GM12878 (cell line): ENCODE data around the gene COQ4. TPM values are rescaled to one million over a fixed set of nuclear protein-coding genes. Genes with fewer than 3 reads are reported as not detected.

ENCODE experiments used
- ATAC-seq: fragments of 200-7000 bp; cut with Tn5 transposase; 3 replicates; pipeline ENCODE4 v1.9.1; 2020; ENCODE audit warnings: mild to moderate bottlenecking, moderate library complexity
- BruUV-seq: library from RNA; stranded (reverse); fragments of 400-500 nt; replicated peaks from 2 replicates; lab custom pipeline; 2021; lab: Mats Ljungman, UMichigan
- CTCF ChIA-PET: fragments of 300-600 bp; sonication (Branson Sonifier 250); formaldehyde crosslinking; extraction: SDS; loops from one replicate; lab custom pipeline; 2021; ENCODE audit warnings: inconsistent platforms; lab: Yijun Ruan, JAX
- POLR2A ChIA-PET: fragments of 350-600 bp; formaldehyde crosslinking; extraction: SDS; loops from one replicate; lab custom pipeline; 2021; ENCODE audit warnings: inconsistent platforms; lab: Charles Lee
- RAD21 ChIA-PET: fragments of 300-600 bp; sonication (Branson Sonifier 250); formaldehyde crosslinking; loops from one replicate; lab custom pipeline; 2023; ENCODE audit warnings: antibody characterized with exemption; ENCODE audit not compliant: unreplicated experiment; lab: Charles Lee
- SMC1A ChIA-PET: fragments of 300-600 bp; sonication (Branson Sonifier 250); formaldehyde crosslinking; loops from one replicate; lab custom pipeline; 2023; ENCODE audit not compliant: unreplicated experiment, uncharacterized antibody; lab: Charles Lee
- DNase-seq: peaks from one replicate; pipeline ENCODE4 v3.0.0-alpha.2; 2011; ENCODE audit warnings: low read depth, low spot score
- FAIRE-seq: peaks from 3 replicates; lab custom pipeline; 2011; peaks lifted over from hg19 to GRCh38; lab: Jason Lieb, UNC
- H2AFZ ChIP-seq: 2 replicates; pipeline ENCODE4 v1.6.0; 2011; ENCODE audit warnings: low read depth, low read length, control low read depth; ENCODE audit not compliant: control insufficient read depth
- H3K27ac ChIP-seq: 2 replicates; pipeline ENCODE4 v1.5.1; 2011; ENCODE audit warnings: control low read depth; ENCODE audit not compliant: control insufficient read depth, insufficient read depth
- H3K27me3 ChIP-seq, 2 experiments: replicated peaks in 1 of 2; 2 replicates each; pipeline versions ENCODE4 v1.6.0 to v1.6.1; 2011; ENCODE audit warnings: low read length in 1 of 2; ENCODE audit not compliant: control insufficient read depth in 2 of 2, insufficient read depth in 2 of 2
- H3K36me3 ChIP-seq, 2 experiments: 2 replicates each; pipeline ENCODE4 v1.5.1; 2011; ENCODE audit warnings: low read length in 1 of 2; ENCODE audit not compliant: control insufficient read depth in 2 of 2, insufficient read depth in 2 of 2
- H3K4me1 ChIP-seq: 2 replicates; pipeline ENCODE4 v1.6.1; 2011; ENCODE audit warnings: mild to moderate bottlenecking, low read length, moderate library complexity, mixed read lengths; ENCODE audit not compliant: control insufficient read depth, insufficient read depth
- H3K4me2 ChIP-seq: 2 replicates; pipeline ENCODE4 v1.6.0; 2011; ENCODE audit warnings: control low read depth; ENCODE audit not compliant: control insufficient read depth, insufficient read depth
- H3K4me3 ChIP-seq: fragments of 200-600 bp; sonication (generic); 2 replicates; pipeline ENCODE4 v1.5.1; 2016
- H3K79me2 ChIP-seq: 2 replicates; pipeline ENCODE4 v1.6.0; 2011; ENCODE audit warnings: low read length; ENCODE audit not compliant: control insufficient read depth, insufficient read depth
- H3K9ac ChIP-seq: 2 replicates; pipeline ENCODE4 v1.8.0; 2011; ENCODE audit warnings: low read length, control low read depth, mixed read lengths; ENCODE audit not compliant: control insufficient read depth, insufficient read depth
- H3K9me3 ChIP-seq: replicated peaks from 3 replicates; pipeline ENCODE4 v1.5.1; 2011; ENCODE audit warnings: mild to moderate bottlenecking, low read length; ENCODE audit not compliant: control insufficient read depth, insufficient read depth
- H4K20me1 ChIP-seq: 2 replicates; pipeline ENCODE4 v1.6.0; 2011; ENCODE audit not compliant: control insufficient read depth, insufficient read depth
- ATF7 ChIP-seq: fragments of 450-650 bp; IDR thresholded peaks from 2 replicates; pipeline ENCODE4 v1.6.1; 2016; ENCODE audit warnings: low read depth, mild to moderate bottlenecking
- FOS ChIP-seq: IDR thresholded peaks from 3 replicates; pipeline ENCODE4 v1.6.1; 2011; ENCODE audit warnings: borderline replicate concordance; ENCODE audit not compliant: insufficient read length; ENCODE audit errors: extremely low read depth
- GABPA ChIP-seq: IDR thresholded peaks from 2 replicates; pipeline ENCODE4 v1.6.1; 2014; ENCODE audit warnings: antibody characterized with exemption, low read depth, mild to moderate bottlenecking, inconsistent platforms
- IKZF1 ChIP-seq: fragments of 450-650 bp; conservative IDR thresholded peaks from 2 replicates; pipeline ENCODE4 v1.6.1; 2017; ENCODE audit warnings: antibody characterized with exemption, mild to moderate bottlenecking
- MTA2 ChIP-seq: fragments of 450-650 bp; IDR thresholded peaks from 2 replicates; pipeline ENCODE4 v1.6.1; 2016; ENCODE audit warnings: low read depth, mild to moderate bottlenecking, moderate library complexity
- MXI1 ChIP-seq: fragments of 150-350 bp; IDR thresholded peaks from 2 replicates; pipeline ENCODE4 v1.6.1; 2011; ENCODE audit warnings: low read depth, mild to moderate bottlenecking, inconsistent platforms, low read length, improper control_type of control experiment
- MYC ChIP-seq: IDR thresholded peaks from 2 replicates; pipeline ENCODE4 v1.6.1; 2011; ENCODE audit warnings: mild to moderate bottlenecking, low read length, moderate library complexity, inconsistent platforms; ENCODE audit not compliant: insufficient read depth, insufficient replicate concordance, insufficient read length, severe bottlenecking
- NFYB ChIP-seq: IDR thresholded peaks from 2 replicates; pipeline ENCODE4 v1.6.1; 2011; ENCODE audit warnings: low read depth, mild to moderate bottlenecking, low read length, improper control_type of control experiment, moderate library complexity; ENCODE audit not compliant: insufficient read depth
- NR2F1 ChIP-seq: fragments of 450-650 bp; conservative IDR thresholded peaks from 2 replicates; pipeline ENCODE4 v1.6.1; 2017; ENCODE audit warnings: mild to moderate bottlenecking
- POLR2AphosphoS5 ChIP-seq: IDR thresholded peaks from 2 replicates; pipeline ENCODE4 v1.6.1; 2011; ENCODE audit warnings: mild to moderate bottlenecking, low read length, inconsistent platforms
- TCF12 ChIP-seq: IDR thresholded peaks from 2 replicates; pipeline ENCODE4 v1.6.1; 2011; ENCODE audit warnings: low read depth, mild to moderate bottlenecking, low read length
- TCF3 ChIP-seq: IDR thresholded peaks from 2 replicates; pipeline ENCODE4 v1.6.1; 2012; ENCODE audit warnings: low read depth, mild to moderate bottlenecking, low read length, borderline replicate concordance; ENCODE audit not compliant: insufficient read depth
- YY1 ChIP-seq: IDR thresholded peaks from 2 replicates; pipeline ENCODE4 v1.6.1; 2011; ENCODE audit warnings: low read depth, mild to moderate bottlenecking, low read length
- WGBS: methylation state at CpG from one replicate; pipeline ENCODE4 v1.1.6; 2016; ENCODE audit warnings: low lambda C conversion rate; ENCODE audit not compliant: insufficient replicate concordance, insufficient coverage; ENCODE audit errors: missing lambda C conversion rate; 5-methylcytosine and 5-hydroxymethylcytosine counted together
- in situ Hi-C: fragments of 300-500 bp; cut with MboI; formaldehyde crosslinking; loops from 9 replicates; pipeline ENCODE4 v1.14.3; 2018; ENCODE audit warnings: mixed read lengths
- intact Hi-C: fragments of 100-400 bp; cut with micrococcal nuclease; formaldehyde crosslinking; loops from one replicate; pipeline ENCODE4 v1.14.2; 2022; ENCODE audit not compliant: unreplicated experiment
- polyA plus RNA-seq, 11 experiments: library from polyadenylated mRNA; depleted of rRNA in 4 of 11; unstranded in 6 of 11; stranded (reverse) in 5 of 11; fragments of >200 nt; fragmentation: Nextera tagmentation in 4 of 11; fragmentation: Illumina TruSeq in 1 of 11; extraction: Ambion mirVana in 4 of 11; extraction: Trizol in 1 of 11; gene quantifications; 1 replicate in 1 of 11; 2 replicates in 10 of 11; pipeline versions ENCODE4 v1.2.1 to v1.2.3, GENCODE V29; 2011 to 2016; ENCODE audit warnings: inconsistent platforms in 2 of 11, missing spikeins in 2 of 11, low read depth in 1 of 11
- total RNA-seq, 4 experiments: library from RNA; depleted of rRNA in 3 of 4; stranded (reverse); fragments of >200 nt in 3 of 4; fragmentation: Illumina TruSeq in 1 of 4; extraction: Trizol in 1 of 4; gene quantifications; 2 replicates each; pipeline versions ENCODE4 v1.2.1 to v1.2.3, GENCODE V29; 2013 to 2021
- TF ChIP-seq, protein P1 (sequence below): fragments of 450-650 bp; IDR thresholded peaks from 2 replicates; pipeline ENCODE4 v1.6.1; 2017; ENCODE audit warnings: antibody characterized with exemption, mild to moderate bottlenecking, moderate library complexity
- TF ChIP-seq, protein P2 (sequence below): fragments of 450-650 bp; IDR thresholded peaks from 2 replicates; pipeline ENCODE4 v1.6.1; 2018; ENCODE audit warnings: borderline replicate concordance, mild to moderate bottlenecking; ENCODE audit not compliant: partially characterized antibody
- TF ChIP-seq, protein P3 (sequence below): fragments of 450-650 bp; IDR thresholded peaks from 2 replicates; pipeline ENCODE4 v1.6.1; 2017; ENCODE audit warnings: mild to moderate bottlenecking

Gene COQ4
- total and polyA plus RNA-seq, 10 of the 15 experiments (the other 5 are each of a cell fraction or from before 2014, with no cell fraction given), result 3.8 to 64.1 (median 38.6) TPM

DNA sequence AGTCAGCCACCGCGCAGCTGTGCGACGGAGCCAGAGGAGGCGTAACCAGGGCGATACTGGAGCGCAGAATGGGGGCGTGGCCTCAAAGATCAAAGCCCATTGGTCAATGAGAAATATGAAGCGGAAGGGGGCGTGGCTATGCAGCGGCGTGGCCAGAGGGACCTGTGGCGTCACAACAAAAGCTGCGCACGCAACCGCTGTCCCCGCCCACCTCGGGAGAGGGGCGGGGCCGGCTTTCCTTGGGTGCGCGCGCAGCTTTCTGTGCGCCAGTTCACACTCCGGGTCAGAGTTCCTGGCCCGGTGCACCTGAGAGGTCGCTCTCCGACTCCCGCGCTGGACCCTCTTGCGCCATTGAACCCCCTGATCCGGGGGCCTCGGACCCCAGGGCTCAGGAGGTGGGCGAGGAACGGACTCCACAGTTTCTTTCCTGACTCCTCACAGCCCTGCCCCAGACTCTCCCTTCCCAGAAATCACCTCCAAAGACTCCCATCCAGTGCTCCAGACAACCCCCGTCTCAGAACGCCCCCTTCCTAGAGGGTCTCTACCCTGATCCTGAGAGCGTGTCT, 46.5 kb upstream of the COQ4 start, which contains the start of gene SWI5:
Gene SWI5, plus strand, starts transcription at position 269 of the 566 bp plus-strand sequence.
- no peaks in the 10 kb centered on the region for H4K20me1 ChIP-seq
- in situ Hi-C loops (no loop called here), intact Hi-C loops (loop anchor here (1.0 kb wide), 1 partner anchor 46 kb away; the partner anchor contains the start of genes COQ4 and TRUB2)
- FAIRE-seq (peak; percentile 97), DNase-seq (peak; percentile 99), ATAC-seq (peak; percentile 98)
- peak within 1 kb of the TSS; percentile 97 for H3K4me2 ChIP-seq
- no peaks in the 10 kb centered on the region for H3K9me3 ChIP-seq
- WGBS, result under 1% methylated on average over 38 of the region's 38 CpGs
- H3K9ac ChIP-seq, result peak within 1 kb of the TSS; percentile 95
- ChIA-PET CTCF (interaction anchor here (0.5 to 1.5 kb wide), 2 partner anchors 65 to 1350 kb away, joined by 3 to 4 read pairs; partner anchors contain the start of gene NTMT1), SMC1A (interaction anchor here (0.9 to 1.2 kb wide), 4 partner anchors 16 to 116 kb away, joined by 3 to 5 read pairs (median 4); partner anchors contain the start of gene BBLN), RAD21 (interaction anchor here (0.9 to 1.0 kb wide), 2 partner anchors 19 to 148 kb away, joined by 3 to 4 read pairs; no protein-coding TSS in a partner anchor), POLR2A (interaction anchor here (0.6 to 1.3 kb wide), 12 partner anchors 9 to 204 kb away, joined by 3 to 7 read pairs (median 3); partner anchors contain the start of gene URM1)
- H3K4me1 ChIP-seq, result 0 out of 2 replicates have a peak, but pooled peaks cover 4% of the 10 kb centered on the region
- H3K79me2 ChIP-seq, result peaks cover 20% of the 10 kb centered on the region
- H3K4me3 ChIP-seq, result peak within 1 kb of the TSS; percentile 99
- BruUV-seq, result no TSS peak
- peak within 1 kb of the TSS; percentile 89 for H3K27ac ChIP-seq
- peak within 1 kb of the TSS; percentile 89 for H2AFZ ChIP-seq
- peaks cover 2 to 7% of the 10 kb centered on the region in 2 experiments for H3K36me3 ChIP-seq
- H3K27me3 ChIP-seq, result no peaks in the 10 kb centered on the region
- TF ChIP-seq MYC (peak; percentile 73), TCF12 (peak; percentile 17; the same call in 1 of the 2 replicates), ATF7 (0 out of 2 replicates have a peak, but pooled peaks have one; percentile 25), TCF3 (0 out of 2 replicates have a peak, but pooled peaks have one; percentile 3), GABPA (no peak), MXI1 (peak; percentile 90), IKZF1 (peak; percentile 82), NR2F1 (peak; percentile 99), MTA2 (0 out of 2 replicates have a peak, but pooled peaks have one; percentile 44), NFYB (peak; percentile 70), YY1 (peak; percentile 50), POLR2AphosphoS5 (peak; percentile 98), FOS (no peak)
- TF ChIP-seq, protein P1, sequence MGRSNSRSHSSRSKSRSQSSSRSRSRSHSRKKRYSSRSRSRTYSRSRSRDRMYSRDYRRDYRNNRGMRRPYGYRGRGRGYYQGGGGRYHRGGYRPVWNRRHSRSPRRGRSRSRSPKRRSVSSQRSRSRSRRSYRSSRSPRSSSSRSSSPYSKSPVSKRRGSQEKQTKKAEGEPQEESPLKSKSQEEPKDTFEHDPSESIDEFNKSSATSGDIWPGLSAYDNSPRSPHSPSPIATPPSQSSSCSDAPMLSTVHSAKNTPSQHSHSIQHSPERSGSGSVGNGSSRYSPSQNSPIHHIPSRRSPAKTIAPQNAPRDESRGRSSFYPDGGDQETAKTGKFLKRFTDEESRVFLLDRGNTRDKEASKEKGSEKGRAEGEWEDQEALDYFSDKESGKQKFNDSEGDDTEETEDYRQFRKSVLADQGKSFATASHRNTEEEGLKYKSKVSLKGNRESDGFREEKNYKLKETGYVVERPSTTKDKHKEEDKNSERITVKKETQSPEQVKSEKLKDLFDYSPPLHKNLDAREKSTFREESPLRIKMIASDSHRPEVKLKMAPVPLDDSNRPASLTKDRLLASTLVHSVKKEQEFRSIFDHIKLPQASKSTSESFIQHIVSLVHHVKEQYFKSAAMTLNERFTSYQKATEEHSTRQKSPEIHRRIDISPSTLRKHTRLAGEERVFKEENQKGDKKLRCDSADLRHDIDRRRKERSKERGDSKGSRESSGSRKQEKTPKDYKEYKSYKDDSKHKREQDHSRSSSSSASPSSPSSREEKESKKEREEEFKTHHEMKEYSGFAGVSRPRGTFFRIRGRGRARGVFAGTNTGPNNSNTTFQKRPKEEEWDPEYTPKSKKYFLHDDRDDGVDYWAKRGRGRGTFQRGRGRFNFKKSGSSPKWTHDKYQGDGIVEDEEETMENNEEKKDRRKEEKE, result no peak
- TF ChIP-seq, protein P2, sequence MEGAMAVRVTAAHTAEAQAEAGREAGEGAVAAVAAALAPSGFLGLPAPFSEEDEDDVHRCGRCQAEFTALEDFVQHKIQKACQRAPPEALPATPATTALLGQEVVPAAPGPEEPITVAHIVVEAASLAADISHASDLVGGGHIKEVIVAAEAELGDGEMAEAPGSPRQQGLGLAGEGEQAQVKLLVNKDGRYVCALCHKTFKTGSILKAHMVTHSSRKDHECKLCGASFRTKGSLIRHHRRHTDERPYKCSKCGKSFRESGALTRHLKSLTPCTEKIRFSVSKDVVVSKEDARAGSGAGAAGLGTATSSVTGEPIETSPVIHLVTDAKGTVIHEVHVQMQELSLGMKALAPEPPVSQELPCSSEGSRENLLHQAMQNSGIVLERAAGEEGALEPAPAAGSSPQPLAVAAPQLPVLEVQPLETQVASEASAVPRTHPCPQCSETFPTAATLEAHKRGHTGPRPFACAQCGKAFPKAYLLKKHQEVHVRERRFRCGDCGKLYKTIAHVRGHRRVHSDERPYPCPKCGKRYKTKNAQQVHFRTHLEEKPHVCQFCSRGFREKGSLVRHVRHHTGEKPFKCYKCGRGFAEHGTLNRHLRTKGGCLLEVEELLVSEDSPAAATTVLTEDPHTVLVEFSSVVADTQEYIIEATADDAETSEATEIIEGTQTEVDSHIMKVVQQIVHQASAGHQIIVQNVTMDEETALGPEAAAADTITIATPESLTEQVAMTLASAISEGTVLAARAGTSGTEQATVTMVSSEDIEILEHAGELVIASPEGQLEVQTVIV, result peak; percentile 48
- TF ChIP-seq, protein P3, sequence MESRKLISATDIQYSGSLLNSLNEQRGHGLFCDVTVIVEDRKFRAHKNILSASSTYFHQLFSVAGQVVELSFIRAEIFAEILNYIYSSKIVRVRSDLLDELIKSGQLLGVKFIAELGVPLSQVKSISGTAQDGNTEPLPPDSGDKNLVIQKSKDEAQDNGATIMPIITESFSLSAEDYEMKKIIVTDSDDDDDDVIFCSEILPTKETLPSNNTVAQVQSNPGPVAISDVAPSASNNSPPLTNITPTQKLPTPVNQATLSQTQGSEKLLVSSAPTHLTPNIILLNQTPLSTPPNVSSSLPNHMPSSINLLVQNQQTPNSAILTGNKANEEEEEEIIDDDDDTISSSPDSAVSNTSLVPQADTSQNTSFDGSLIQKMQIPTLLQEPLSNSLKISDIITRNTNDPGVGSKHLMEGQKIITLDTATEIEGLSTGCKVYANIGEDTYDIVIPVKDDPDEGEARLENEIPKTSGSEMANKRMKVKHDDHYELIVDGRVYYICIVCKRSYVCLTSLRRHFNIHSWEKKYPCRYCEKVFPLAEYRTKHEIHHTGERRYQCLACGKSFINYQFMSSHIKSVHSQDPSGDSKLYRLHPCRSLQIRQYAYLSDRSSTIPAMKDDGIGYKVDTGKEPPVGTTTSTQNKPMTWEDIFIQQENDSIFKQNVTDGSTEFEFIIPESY, result no peak
